HG03575 (cell line): ENCODE results near the gene GNL2.
"Not testable (repeated sequence)": the region's sequence is repeated elsewhere in the genome, so short reads cannot be mapped to it uniquely, and the experiment has no call there.

ENCODE experiments used
- ATAC-seq: cut with Tn5 transposase; IDR thresholded peaks from one replicate; pipeline ENCODE4 v1.9.1; 2021; ENCODE audit not compliant: unreplicated experiment, insufficient number of reproducible peaks, low FRiP score; ENCODE audit errors: extremely low read depth

GNL2 gene

DNA sequence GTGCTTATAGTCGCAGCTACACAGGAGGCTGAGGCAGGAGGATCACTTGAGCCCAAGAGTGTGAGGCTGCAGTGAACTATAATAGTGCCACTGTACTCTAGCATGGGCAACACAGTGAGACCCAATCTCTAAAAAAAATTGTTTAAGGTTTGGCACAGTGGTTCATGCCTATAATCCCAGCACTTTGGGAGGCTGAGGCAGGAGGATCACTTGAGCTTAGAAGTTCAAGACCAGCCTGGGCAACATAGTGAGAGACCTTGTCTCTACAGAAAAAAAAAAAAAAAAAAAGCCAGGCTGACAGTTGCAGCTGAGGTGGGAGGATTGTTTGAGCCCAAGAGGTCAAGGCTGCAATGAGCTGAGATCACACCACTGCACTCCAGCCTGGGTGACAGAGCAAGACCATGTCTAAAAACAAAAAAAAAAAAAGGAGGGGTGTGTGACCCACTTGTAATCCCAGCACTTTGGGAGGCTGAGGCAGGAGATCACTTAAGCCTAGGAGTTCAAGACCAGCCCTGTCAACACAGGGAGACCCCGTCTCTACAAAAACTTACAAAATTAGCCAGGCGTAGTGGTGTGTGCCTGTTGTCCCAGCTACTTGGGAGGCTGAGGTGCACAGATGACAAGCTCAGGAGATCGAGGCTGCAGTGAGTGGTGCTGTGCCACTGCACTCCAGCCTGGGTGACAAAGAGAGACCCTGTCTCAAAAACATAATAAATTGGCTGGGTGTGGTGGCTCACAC, 63.1 kb downstream of the GNL2 start:
- ATAC-seq, result not testable (repeated sequence)

DNA sequence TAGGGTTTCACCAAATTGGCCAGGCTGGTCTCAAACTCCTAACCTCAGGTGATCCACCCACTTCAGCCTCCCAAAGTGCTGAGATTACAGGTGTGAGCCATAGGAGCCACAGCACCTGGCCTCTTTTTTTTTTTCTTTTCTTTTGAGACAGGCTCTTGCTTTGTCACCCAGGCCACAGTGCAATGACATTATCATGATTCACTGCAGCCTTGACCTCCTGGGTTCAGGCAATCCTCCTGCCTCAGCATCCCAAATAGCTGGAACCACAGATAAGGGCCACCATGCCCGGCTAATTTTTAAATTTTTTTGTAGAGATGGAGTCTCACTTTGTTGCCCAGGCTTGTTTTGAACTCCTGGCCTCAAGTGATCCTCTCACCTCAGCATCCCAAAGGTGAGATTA, 65.8 kb downstream of the GNL2 start:
- not testable (repeated sequence) for ATAC-seq

DNA sequence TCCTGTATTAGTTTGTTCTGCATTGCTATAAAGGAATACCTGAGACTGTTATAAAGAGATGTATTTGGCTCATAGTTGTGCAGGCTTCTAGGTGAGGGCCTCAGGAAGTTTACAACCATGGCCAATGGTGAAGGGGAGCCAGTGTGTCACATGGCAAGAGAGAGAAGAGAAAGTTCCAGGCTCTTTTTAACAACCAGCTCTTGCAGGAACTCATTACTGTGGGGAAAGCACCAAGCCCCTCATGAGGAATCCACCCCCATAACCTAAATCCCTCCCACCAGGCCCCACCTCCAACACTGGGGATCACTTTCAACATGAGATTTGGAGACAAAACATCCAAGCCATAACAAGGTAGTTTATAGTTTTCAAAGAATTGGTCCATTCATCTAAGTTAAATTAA, 76.1 kb downstream of the GNL2 start:
- ATAC-seq, result no peak

DNA sequence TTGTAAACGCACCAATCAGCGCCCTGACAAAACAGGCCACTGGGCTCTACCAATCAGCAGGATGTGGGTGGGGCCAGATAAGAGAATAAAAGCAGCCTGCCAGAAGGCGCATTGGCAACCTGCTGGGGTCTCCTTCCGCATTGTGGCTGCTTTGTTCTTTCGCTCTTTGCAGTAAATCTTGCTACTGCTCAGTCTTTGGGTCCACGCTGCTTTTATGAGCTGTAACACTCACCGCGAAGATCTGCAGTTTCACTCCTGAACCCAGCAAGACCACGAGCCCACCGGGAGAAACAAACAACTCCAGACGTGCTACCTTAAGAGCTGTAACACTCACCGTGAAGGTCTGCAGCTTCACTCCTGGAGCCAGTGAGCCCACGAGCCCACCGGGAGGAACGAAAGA, 76.8 kb downstream of the GNL2 start:
- ATAC-seq, result not testable (repeated sequence)

DNA sequence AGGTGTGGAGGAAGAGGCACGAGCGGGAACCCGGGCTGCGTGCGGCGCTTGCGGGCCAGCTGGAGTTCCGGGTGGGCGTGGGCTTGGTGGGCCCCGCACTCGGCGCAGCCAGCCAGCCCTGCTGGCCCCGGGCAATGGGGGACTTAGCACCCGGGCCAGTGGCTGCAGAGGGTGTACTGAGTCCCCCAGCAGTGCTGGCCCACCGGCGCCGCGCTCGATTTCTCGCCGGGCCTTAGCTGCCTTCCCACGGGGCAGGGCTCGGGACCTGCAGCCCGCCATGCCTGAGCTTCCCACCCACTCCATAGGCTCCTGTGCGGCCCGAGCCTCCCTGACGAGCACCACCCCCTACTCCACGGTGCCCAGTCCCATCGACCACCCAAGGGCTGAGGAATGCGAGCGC, 77.5 kb downstream of the GNL2 start:
- not testable (repeated sequence) for ATAC-seq

DNA sequence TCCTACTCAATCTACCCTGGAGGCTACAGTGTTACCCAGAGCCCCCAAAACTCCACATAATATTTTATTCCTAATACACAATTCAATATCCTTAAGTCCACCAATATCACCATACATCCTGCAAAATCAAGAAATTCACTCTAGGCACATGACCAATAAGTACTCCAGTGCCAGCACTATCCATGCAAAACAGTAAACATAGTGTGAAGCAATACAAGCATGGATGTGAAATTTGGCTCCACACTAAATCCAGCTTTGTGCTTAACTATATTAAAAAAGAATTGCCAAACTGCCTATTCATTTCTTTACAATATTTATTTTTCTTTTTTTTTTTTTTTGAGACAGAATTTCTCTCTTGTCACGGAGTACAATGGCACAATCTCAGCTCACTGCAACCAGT, 78.2 kb downstream of the GNL2 start:
- no peak for ATAC-seq
